H1 (cell line): ENCODE measurements around the gene ZNF680. TPM values are rescaled to one million over a fixed set of nuclear protein-coding genes. Genes with fewer than 3 reads are reported as not detected.

Source experiments
- ATF3 ChIP-seq: IDR thresholded peaks from 2 replicates; pipeline ENCODE4 v1.6.1; 2011; ENCODE audit warnings: low read depth, mild to moderate bottlenecking, low read length; ENCODE audit not compliant: insufficient read depth
- CREB1 ChIP-seq: IDR thresholded peaks from 2 replicates; pipeline ENCODE4 v1.6.1; 2012; ENCODE audit warnings: inconsistent platforms
- EP300 ChIP-seq, 2 experiments: IDR thresholded peaks; 1 replicate in 1 of 2; 2 replicates in 1 of 2; pipeline ENCODE4 v1.6.1; 2011 to 2012; ENCODE audit warnings: low read depth in 2 of 2, low read length in 2 of 2, mild to moderate bottlenecking in 2 of 2, borderline replicate concordance in 1 of 2, inconsistent platforms in 1 of 2, moderate library complexity in 1 of 2
- GABPA ChIP-seq: IDR thresholded peaks from 2 replicates; pipeline ENCODE4 v1.6.1; 2011; ENCODE audit warnings: mild to moderate bottlenecking, low read length, moderate library complexity, borderline replicate concordance; ENCODE audit not compliant: insufficient read depth
- JUND ChIP-seq: IDR thresholded peaks from 2 replicates; pipeline ENCODE4 v1.6.1; 2011; ENCODE audit warnings: mild to moderate bottlenecking, improper control_type of control experiment, low read length
- RNF2 ChIP-seq: fragments of 200-900, 300-1000 bp; sonication (generic); IDR thresholded peaks from 2 replicates; pipeline ENCODE4 v1.7.1; 2016; ENCODE audit warnings: borderline replicate concordance, low read depth, mild to moderate bottlenecking, antibody characterized with exemption, low read length; ENCODE audit not compliant: poor library complexity, severe bottlenecking; ENCODE audit errors: missing control alignments
- SIN3A ChIP-seq, 2 experiments: IDR thresholded peaks in 1 of 2; conservative IDR thresholded peaks in 1 of 2; 2 replicates each; pipeline ENCODE4 v1.6.1; 2011 to 2012; ENCODE audit warnings: low read length in 2 of 2, improper control_type of control experiment in 1 of 2, low read depth in 1 of 2, mild to moderate bottlenecking in 1 of 2
- SP1 ChIP-seq: IDR thresholded peaks from 2 replicates; pipeline ENCODE4 v1.6.1; 2011; ENCODE audit warnings: low read depth, low read length
- SRF ChIP-seq: IDR thresholded peaks from 2 replicates; pipeline ENCODE4 v1.6.1; 2011; ENCODE audit warnings: mild to moderate bottlenecking, low read depth, low read length, moderate library complexity
- ZNF274 ChIP-seq: IDR thresholded peaks from 2 replicates; pipeline ENCODE4 v1.7.0; 2012; ENCODE audit warnings: low read length, borderline replicate concordance; ENCODE audit errors: extremely low read depth
- polyA plus RNA-seq, 7 experiments: library from polyadenylated mRNA; depleted of rRNA in 3 of 7; stranded (reverse) in 5 of 7; unstranded in 2 of 7; fragments of >200 nt in 5 of 7; fragments of 200-250 nt in 2 of 7; gene quantifications; 1 replicate in 5 of 7; 2 replicates in 1 of 7; 4 replicates in 1 of 7; pipeline versions ENCODE4 v1.2.1 to v1.2.3, GENCODE V29; 2011 to 2013; ENCODE audit warnings: missing spikeins in 2 of 7, mixed read lengths in 2 of 7
- total RNA-seq: library from RNA; stranded (reverse); fragmentation: NEBNext Ultra II Directional; extraction: Animal tissue kit (Norgen Biotek cat#: 25700); gene quantifications from 2 replicates; pipeline ENCODE4 v1.2.1, GENCODE V29; 2021

ZNF680 gene
- total and polyA plus RNA-seq, 2 of the 8 experiments (the other 6 are each of a cell fraction or from before 2014, with no cell fraction given), result 15.3 TPM; not detected in 1

GRCh38 chr7:64544010-64544409, 18.9 kb downstream of the ZNF680 start (continued):
- TF ChIP-seq RNF2 (no peak), SIN3A (conservative IDR thresholded peaks at IDR 0.05 in 1 of 2, IDR thresholded peaks at IDR 0.05 in 1 of 2; ENCODE audit: low read depth in 1 of 2, low read length in 2 of 2) (no peak), JUND (no peak), ATF3 (no peak), SP1 (no peak), ZNF274 (no peak), SRF (no peak), CREB1 (no peak), GABPA (no peak), EP300 (IDR thresholded peaks at IDR 0.05; ENCODE audit: borderline replicate concordance in 1 of 2, low read depth in 2 of 2, low read length in 2 of 2) (no peak)
